GM18870 (cell line): ENCODE measurements around the gene ASPG.
"Not testable (repeated sequence)": the region's sequence is repeated elsewhere in the genome, so short reads cannot be mapped to it uniquely, and the experiment has no call there.

Source experiments
- ATAC-seq: cut with Tn5 transposase; IDR thresholded peaks from one replicate; pipeline ENCODE4 v1.9.1; 2021; ENCODE audit warnings: moderate library complexity; ENCODE audit not compliant: unreplicated experiment

ASPG gene

GRCh38 chr14:104145826-104146601 is 60.5 kb downstream of the ASPG start:
- ATAC-seq: no peak

- ATAC-seq: no peak
Observed at GRCh38 chr14:104146651-104147345, 61.3 kb downstream of the ASPG start.

GRCh38 chr14:104147346-104148125 is 62.0 kb downstream of the ASPG start:
- ATAC-seq: no peak

- ATAC-seq: no peak
Observed at GRCh38 chr14:104148433-104149277, 63.2 kb downstream of the ASPG start.

GRCh38 chr14:104149278-104149595 is 63.7 kb downstream of the ASPG start:
- ATAC-seq: no peak

- no peak for ATAC-seq
Observed at GRCh38 chr14:104149617-104150135, 64.2 kb downstream of the ASPG start.

GRCh38 chr14:104150136-104151025 is 64.9 kb downstream of the ASPG start:
- no peak for ATAC-seq

- ATAC-seq: no peak
Observed at GRCh38 chr14:104151026-104151381, 65.5 kb downstream of the ASPG start.

- ATAC-seq: no peak
Observed at GRCh38 chr14:104151566-104152245, 66.2 kb downstream of the ASPG start.

GRCh38 chr14:104152246-104152575 is 66.7 kb downstream of the ASPG start:
- no peak for ATAC-seq

- ATAC-seq: no peak
Observed at GRCh38 chr14:104152686-104153393, 67.3 kb downstream of the ASPG start.

- not testable (repeated sequence) for ATAC-seq
Observed at GRCh38 chr14:104153394-104153755, 67.9 kb downstream of the ASPG start.

GRCh38 chr14:104154246-104154645 is 68.7 kb downstream of the ASPG start:
- ATAC-seq: no peak

GRCh38 chr14:104155513-104155912 is 70.0 kb downstream of the ASPG start:
- no peak for ATAC-seq

GRCh38 chr14:104156142-104156541 is 70.6 kb downstream of the ASPG start:
- no peak for ATAC-seq

GRCh38 chr14:104157016-104157928 is 71.8 kb downstream of the ASPG start:
- no peak for ATAC-seq
